Keratinocyte (primary cell): ENCODE measurements around the gene OSR1. TPM values are rescaled to one million over a fixed set of nuclear protein-coding genes. Genes with fewer than 3 reads are reported as not detected.

Source experiments
- DNase-seq: peaks from one replicate; pipeline ENCODE4 v3.0.0-alpha.2; 2011; ENCODE audit warnings: low read depth, missing footprints, low spot score
- FAIRE-seq: peaks from 2 replicates; lab custom pipeline; 2011; peaks lifted over from hg19 to GRCh38; lab: Jason Lieb, UNC
- H2AFZ ChIP-seq: 2 replicates; pipeline ENCODE4 v1.6.0; 2012; ENCODE audit warnings: low read length, control low read depth, inconsistent platforms; ENCODE audit not compliant: control insufficient read depth
- H3K27ac ChIP-seq: 2 replicates; pipeline ENCODE4 v1.5.1; 2011; ENCODE audit warnings: low read length; ENCODE audit not compliant: control insufficient read depth, insufficient read depth
- H3K27me3 ChIP-seq: 3 replicates; pipeline ENCODE4 v1.6.0; 2011; ENCODE audit warnings: low read length; ENCODE audit not compliant: control insufficient read depth, insufficient read depth; ENCODE audit errors: extremely low read depth
- H3K36me3 ChIP-seq, 2 experiments: 2 replicates in 1 of 2; 3 replicates in 1 of 2; pipeline ENCODE4 v1.5.1; 2011; ENCODE audit warnings: low read length in 2 of 2, mild to moderate bottlenecking in 1 of 2; ENCODE audit not compliant: control insufficient read depth in 2 of 2, insufficient read depth in 2 of 2; ENCODE audit errors: extremely low read depth in 1 of 2
- H3K4me1 ChIP-seq: 3 replicates; pipeline ENCODE4 v1.5.1; 2011; ENCODE audit warnings: low read length; ENCODE audit not compliant: control insufficient read depth, insufficient read depth; ENCODE audit errors: extremely low read depth
- H3K4me2 ChIP-seq: 3 replicates; pipeline ENCODE4 v1.6.0; 2011; ENCODE audit warnings: low read depth, low read length; ENCODE audit not compliant: control insufficient read depth, insufficient read depth; ENCODE audit errors: extremely low read depth
- H3K4me3 ChIP-seq, 3 experiments: fragments of 200-600 bp in 1 of 3; sonication (generic) in 1 of 3; 2 replicates in 2 of 3; 3 replicates in 1 of 3; pipeline ENCODE4 v1.5.1; 2011 to 2016; ENCODE audit warnings: low read length in 3 of 3, mild to moderate bottlenecking in 3 of 3, control low read depth in 2 of 3, inconsistent platforms in 1 of 3, low read depth in 1 of 3, mixed read lengths in 1 of 3, mixed run types in 1 of 3, moderate library complexity in 1 of 3; ENCODE audit not compliant: control insufficient read depth in 2 of 3, insufficient read depth in 2 of 3; ENCODE audit errors: extremely low read depth in 1 of 3
- H3K79me2 ChIP-seq: 2 replicates; pipeline ENCODE4 v1.6.0; 2012; ENCODE audit warnings: low read length; ENCODE audit not compliant: control insufficient read depth, insufficient read depth
- H3K9ac ChIP-seq: 3 replicates; pipeline ENCODE4 v1.6.0; 2011; ENCODE audit warnings: low read length; ENCODE audit not compliant: control insufficient read depth, insufficient read depth; ENCODE audit errors: extremely low read depth
- H3K9me1 ChIP-seq: 3 replicates; pipeline ENCODE4 v1.6.0; 2011; ENCODE audit warnings: low read length; ENCODE audit not compliant: control insufficient read depth, insufficient read depth; ENCODE audit errors: extremely low read depth
- H3K9me3 ChIP-seq: 2 replicates; pipeline ENCODE4 v1.5.1; 2012; ENCODE audit warnings: low read depth, low read length; ENCODE audit not compliant: control insufficient read depth
- H4K20me1 ChIP-seq: 3 replicates; pipeline ENCODE4 v1.6.0; 2011; ENCODE audit warnings: low read length; ENCODE audit not compliant: control insufficient read depth, insufficient read depth; ENCODE audit errors: extremely low read depth
- EZH2 ChIP-seq: IDR thresholded peaks from one replicate; pipeline ENCODE4 v1.6.1; 2012; ENCODE audit warnings: inconsistent platforms, mild to moderate bottlenecking, low read length, moderate library complexity
- dilution Hi-C: fragments of 300-500 bp; cut with MboI; formaldehyde crosslinking; loops from one replicate; pipeline ENCODE4 v1.7.0; 2020; ENCODE audit warnings: low sequenced_read_pairs; ENCODE audit not compliant: extremely low pct_ligation_motif_present
- polyA plus RNA-seq, 5 experiments: library from polyadenylated mRNA; depleted of rRNA in 3 of 5; stranded (reverse) in 3 of 5; stranded (forward) in 1 of 5; unstranded in 1 of 5; fragments of >200 nt; gene quantifications; 1 replicate in 1 of 5; 2 replicates in 3 of 5; 3 replicates in 1 of 5; pipeline versions ENCODE4 v1.2.1 to v1.2.3, GENCODE V29; 2011 to 2012; ENCODE audit warnings: missing spikeins in 2 of 5, low read depth in 1 of 5, low replicate concordance in 1 of 5
- TF ChIP-seq, protein P1 (sequence below), 3 experiments: IDR thresholded peaks in 1 of 3; conservative IDR thresholded peaks in 1 of 3; optimal IDR thresholded peaks in 1 of 3; 2 replicates in 2 of 3; 3 replicates in 1 of 3; pipeline versions ENCODE3 to v1.5.1; 2011; ENCODE audit warnings: low read length in 3 of 3, mild to moderate bottlenecking in 3 of 3, moderate library complexity in 2 of 3, control low read depth in 1 of 3, inconsistent platforms in 1 of 3; ENCODE audit not compliant: insufficient read depth in 2 of 3; ENCODE audit errors: extremely low read depth in 1 of 3

The OSR1 gene
- polyA plus RNA-seq, 1 donor (not counting 4 experiments of a cell fraction or from before 2014, with no cell fraction given), result 0.09 TPM

DNA sequence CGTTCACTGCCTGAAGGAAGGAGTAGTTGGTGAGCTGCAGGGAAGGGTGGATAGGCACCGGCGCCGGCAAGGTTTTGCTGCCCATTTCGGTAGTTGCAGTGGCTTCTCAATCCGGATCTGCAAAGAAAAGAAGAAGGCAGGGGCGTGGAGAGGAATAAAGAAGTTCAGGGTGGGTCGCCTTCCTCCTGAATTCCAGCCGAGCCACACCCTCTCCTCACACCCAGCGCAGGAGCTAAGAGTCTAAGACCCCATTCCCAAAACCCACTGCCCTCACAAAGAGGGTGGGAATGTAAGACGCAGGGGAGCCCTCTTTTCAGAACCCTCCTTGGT is 4.7 kb downstream of the OSR1 start:
- dilution Hi-C loops, result loop anchor here (25.0 kb wide), 1 partner anchor 509 kb away; no protein-coding TSS in a partner anchor
- TF ChIP-seq, protein P1, sequence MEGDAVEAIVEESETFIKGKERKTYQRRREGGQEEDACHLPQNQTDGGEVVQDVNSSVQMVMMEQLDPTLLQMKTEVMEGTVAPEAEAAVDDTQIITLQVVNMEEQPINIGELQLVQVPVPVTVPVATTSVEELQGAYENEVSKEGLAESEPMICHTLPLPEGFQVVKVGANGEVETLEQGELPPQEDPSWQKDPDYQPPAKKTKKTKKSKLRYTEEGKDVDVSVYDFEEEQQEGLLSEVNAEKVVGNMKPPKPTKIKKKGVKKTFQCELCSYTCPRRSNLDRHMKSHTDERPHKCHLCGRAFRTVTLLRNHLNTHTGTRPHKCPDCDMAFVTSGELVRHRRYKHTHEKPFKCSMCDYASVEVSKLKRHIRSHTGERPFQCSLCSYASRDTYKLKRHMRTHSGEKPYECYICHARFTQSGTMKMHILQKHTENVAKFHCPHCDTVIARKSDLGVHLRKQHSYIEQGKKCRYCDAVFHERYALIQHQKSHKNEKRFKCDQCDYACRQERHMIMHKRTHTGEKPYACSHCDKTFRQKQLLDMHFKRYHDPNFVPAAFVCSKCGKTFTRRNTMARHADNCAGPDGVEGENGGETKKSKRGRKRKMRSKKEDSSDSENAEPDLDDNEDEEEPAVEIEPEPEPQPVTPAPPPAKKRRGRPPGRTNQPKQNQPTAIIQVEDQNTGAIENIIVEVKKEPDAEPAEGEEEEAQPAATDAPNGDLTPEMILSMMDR (optimal IDR thresholded peaks at IDR 0.05 in 1 of 3, IDR thresholded peaks at IDR 0.05 in 1 of 3, conservative IDR thresholded peaks at IDR 0.05 in 1 of 3; ENCODE audit: extremely low read depth in 1 of 3, insufficient read depth in 2 of 3, low read length in 3 of 3), result no peak
- no peak for TF ChIP-seq EZH2
- Histone ChIP-seq H4K20me1 (no peaks in the 10 kb centered on the region), H3K27ac (no peak overlapping the region), H2AFZ (no peak overlapping the region), H3K9me3 (no peaks in the 10 kb centered on the region), H3K4me2 (no peak overlapping the region), H3K27me3 (peaks cover 82% of the 10 kb centered on the region), H3K79me2 (no peaks in the 10 kb centered on the region), H3K9me1 (no peaks in the 10 kb centered on the region), H3K9ac (no peak overlapping the region), H3K36me3 (no peaks in the 10 kb centered on the region), H3K4me1 (peaks cover 15% of the 10 kb centered on the region), H3K4me3 (no peak overlapping the region)
- FAIRE-seq, result no peak
- no peak for DNase-seq

DNA sequence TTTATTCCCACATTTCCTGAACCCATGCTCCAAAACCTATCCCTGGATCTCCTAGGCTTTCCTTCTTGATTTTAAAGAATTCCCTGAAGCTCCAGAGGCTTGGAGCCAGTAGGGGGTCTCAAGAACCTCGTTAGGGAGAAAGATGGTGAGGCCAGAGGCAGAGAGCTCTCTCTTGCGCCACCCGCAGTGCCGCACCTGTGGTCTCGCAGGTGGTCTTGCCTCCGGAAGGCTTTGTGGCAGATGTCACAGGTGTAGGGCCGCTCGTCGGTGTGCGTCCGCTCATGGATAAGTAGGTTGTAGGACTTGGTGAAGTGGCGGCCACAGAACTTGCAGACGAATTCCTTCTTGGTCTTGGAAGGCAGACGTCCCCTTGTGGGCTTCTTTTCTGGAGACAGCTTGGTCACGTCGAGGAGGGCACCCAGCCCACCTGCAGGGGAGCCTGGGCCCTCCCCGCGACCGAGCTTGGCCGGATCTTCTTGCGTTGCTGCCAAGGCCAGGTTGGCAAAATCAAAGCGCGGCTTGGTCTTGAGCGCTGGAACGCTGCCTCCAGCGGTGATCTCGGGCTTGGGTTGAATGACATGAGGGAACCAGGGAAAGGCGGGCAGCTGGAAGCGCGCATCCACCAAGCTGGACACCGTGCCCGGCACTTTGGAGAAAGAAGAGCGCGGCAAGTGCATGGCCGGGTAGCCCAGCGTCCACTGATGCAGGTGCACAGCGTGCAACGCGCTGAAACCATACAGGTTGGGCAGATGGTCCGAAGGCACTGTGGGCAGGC is 5.3 kb downstream of the OSR1 start:
- Histone ChIP-seq H4K20me1 (no peaks in the 10 kb centered on the region), H3K9me1 (no peaks in the 10 kb centered on the region), H3K4me3 (no peak overlapping the region), H3K27ac (no peak overlapping the region), H2AFZ (no peak overlapping the region), H3K9ac (no peak overlapping the region), H3K36me3 (no peaks in the 10 kb centered on the region), H3K9me3 (no peaks in the 10 kb centered on the region), H3K27me3 (peaks cover 81% of the 10 kb centered on the region), H3K4me1 (peaks cover 15% of the 10 kb centered on the region), H3K4me2 (no peak overlapping the region), H3K79me2 (no peaks in the 10 kb centered on the region)
- FAIRE-seq, result no peak
- dilution Hi-C loops, result loop anchor here (25.0 kb wide), 1 partner anchor 509 kb away; no protein-coding TSS in a partner anchor
- no peak for TF ChIP-seq EZH2
- TF ChIP-seq, protein P1 (optimal IDR thresholded peaks at IDR 0.05 in 1 of 3, IDR thresholded peaks at IDR 0.05 in 1 of 3, conservative IDR thresholded peaks at IDR 0.05 in 1 of 3; ENCODE audit: extremely low read depth in 1 of 3, insufficient read depth in 2 of 3, low read length in 3 of 3), result peak in 2 of 3 experiments; percentile 6 to 24
- DNase-seq, result no peak
